Large intestine (tissue), 3 donors: ENCODE data around the gene MRPS24. TPM values are rescaled to one million over a fixed set of nuclear protein-coding genes. Genes with fewer than 3 reads are reported as not detected.
"Not testable (repeated sequence)": the region's sequence is repeated elsewhere in the genome, so short reads cannot be mapped to it uniquely, and the experiment has no call there.

Source experiments
- DNase-seq, 2 donors: peaks; one replicate each; pipeline versions ENCODE4 v3.0.0 to v3.0.0-alpha.2; 2013
- H3K27ac ChIP-seq: one replicate; pipeline ENCODE4 v1.5.1; 2013; ENCODE audit warnings: low read length
- H3K27me3 ChIP-seq: 2 replicates; pipeline ENCODE4 v1.6.1; 2013; ENCODE audit warnings: low read length; ENCODE audit not compliant: control insufficient read depth, insufficient read depth
- H3K36me3 ChIP-seq: 2 replicates; pipeline ENCODE4 v1.6.1; 2013; ENCODE audit warnings: low read length; ENCODE audit not compliant: control insufficient read depth, insufficient read depth
- H3K4me1 ChIP-seq: one replicate; pipeline ENCODE4 v1.6.1; 2013; ENCODE audit warnings: low read length; ENCODE audit not compliant: control insufficient read depth, insufficient read depth
- H3K4me3 ChIP-seq: one replicate; pipeline ENCODE4 v1.5.1; 2013; ENCODE audit warnings: low read length
- H3K9me3 ChIP-seq: one replicate; pipeline ENCODE4 v1.6.1; 2013; ENCODE audit warnings: mild to moderate bottlenecking, low read depth, low read length, moderate library complexity; ENCODE audit not compliant: control insufficient read depth
- WGBS: methylation state at CpG from one replicate; pipeline ENCODE4 v1.1.5; 2013; ENCODE audit warnings: low lambda C conversion rate; ENCODE audit not compliant: insufficient coverage; 5-methylcytosine and 5-hydroxymethylcytosine counted together
- polyA plus RNA-seq: library from polyadenylated mRNA; unstranded; fragments of 120-200 nt; gene quantifications from one replicate; pipeline ENCODE4 v1.2.1, GENCODE V29; 2013

Gene MRPS24
- polyA plus RNA-seq, 1 donor = 83.9 TPM

- Histone ChIP-seq H3K27ac (no peak overlapping the region), H3K27me3 (no peaks in the 10 kb centered on the region), H3K9me3 (no peaks in the 10 kb centered on the region), H3K4me3 (no peak overlapping the region), H3K4me1 (peaks cover 11% of the 10 kb centered on the region), H3K36me3 (peaks cover 13% of the 10 kb centered on the region)
- no peak for DNase-seq
- 83% methylated on average over 1 of the region's 5 CpGs for WGBS
Observed at GRCh38 chr7:43902542-43903054, 33.3 kb upstream of the MRPS24 start.

GRCh38 chr7:43898571-43898970 lies 29.3 kb upstream of the MRPS24 start:
- not testable (repeated sequence) for DNase-seq, H3K4me3 ChIP-seq, H3K27me3 ChIP-seq, H3K4me1 ChIP-seq, H3K27ac ChIP-seq, H3K9me3 ChIP-seq
- WGBS = no CpG with 5 or more reads among the region's 2 CpGs
- H3K36me3 ChIP-seq = peaks cover 15% of the 10 kb centered on the region

- Histone ChIP-seq H3K36me3 (peaks cover 2% of the 10 kb centered on the region), H3K27ac (no peak overlapping the region), H3K9me3 (no peaks in the 10 kb centered on the region), H3K4me1 (no peaks in the 10 kb centered on the region), H3K27me3 (no peaks in the 10 kb centered on the region), H3K4me3 (no peak overlapping the region)
- DNase-seq = no peak
- WGBS = no CpG with 5 or more reads among the region's 8 CpGs
Observed at GRCh38 chr7:43895847-43896415, 26.6 kb upstream of the MRPS24 start.

GRCh38 chr7:43891069-43891955 lies 22.0 kb upstream of the MRPS24 start:
- Histone ChIP-seq H3K27me3 (no peaks in the 10 kb centered on the region), H3K4me3 (no peak overlapping the region), H3K27ac (no peak overlapping the region), H3K36me3 (peaks cover 9% of the 10 kb centered on the region), H3K4me1 (no peaks in the 10 kb centered on the region), H3K9me3 (no peaks in the 10 kb centered on the region)
- no peak for DNase-seq
- 63% methylated on average over 2 of the region's 12 CpGs for WGBS

GRCh38 chr7:43890468-43890867 lies 21.2 kb upstream of the MRPS24 start:
- no CpG with 5 or more reads among the region's 6 CpGs for WGBS
- no peak for DNase-seq
- no peak overlapping the region for H3K27ac ChIP-seq
- no peaks in the 10 kb centered on the region for H3K4me1 ChIP-seq
- no peaks in the 10 kb centered on the region for H3K9me3 ChIP-seq
- H3K4me3 ChIP-seq = no peak overlapping the region
- H3K36me3 ChIP-seq = peaks cover 16% of the 10 kb centered on the region
- H3K27me3 ChIP-seq = no peaks in the 10 kb centered on the region

- Histone ChIP-seq H3K9me3 (no peaks in the 10 kb centered on the region), H3K36me3 (peaks cover 22% of the 10 kb centered on the region), H3K27ac (no peak overlapping the region), H3K27me3 (no peaks in the 10 kb centered on the region), H3K4me1 (no peaks in the 10 kb centered on the region), H3K4me3 (no peak overlapping the region)
- no peak for DNase-seq
- 80% methylated on average over 1 of the region's 7 CpGs for WGBS
Observed at GRCh38 chr7:43888993-43889945, 20.0 kb upstream of the MRPS24 start.

- H3K4me3 ChIP-seq = no peak overlapping the region
- DNase-seq = no peak
- no peak overlapping the region for H3K27ac ChIP-seq
- no peaks in the 10 kb centered on the region for H3K4me1 ChIP-seq
- WGBS = 100% methylated on average over 1 of the region's 4 CpGs
- no peaks in the 10 kb centered on the region for H3K9me3 ChIP-seq
- H3K36me3 ChIP-seq = peaks cover 55% of the 10 kb centered on the region
- H3K27me3 ChIP-seq = no peaks in the 10 kb centered on the region
Observed at GRCh38 chr7:43884617-43885016, 15.3 kb upstream of the MRPS24 start.

- DNase-seq = no peak
- Histone ChIP-seq H3K4me1 (no peaks in the 10 kb centered on the region), H3K27ac (no peak overlapping the region), H3K36me3 (peaks cover 58% of the 10 kb centered on the region), H3K27me3 (no peaks in the 10 kb centered on the region), H3K4me3 (no peak overlapping the region), H3K9me3 (no peaks in the 10 kb centered on the region)
- no CpG with 5 or more reads among the region's 4 CpGs for WGBS
Observed at GRCh38 chr7:43884209-43884608, 14.9 kb upstream of the MRPS24 start.

- no peak overlapping the region for H3K27ac ChIP-seq
- H3K9me3 ChIP-seq = no peaks in the 10 kb centered on the region
- H3K36me3 ChIP-seq = peaks cover 82% of the 10 kb centered on the region
- 100% methylated on average over 1 of the region's 5 CpGs for WGBS
- H3K27me3 ChIP-seq = no peaks in the 10 kb centered on the region
- no peak for DNase-seq
- no peak overlapping the region for H3K4me3 ChIP-seq
- H3K4me1 ChIP-seq = no peaks in the 10 kb centered on the region
Observed at GRCh38 chr7:43880596-43880995, 11.3 kb upstream of the MRPS24 start.

- Histone ChIP-seq H3K36me3 (peaks cover 83% of the 10 kb centered on the region), H3K4me1 (no peaks in the 10 kb centered on the region), H3K27ac (no peak overlapping the region), H3K4me3 (no peak overlapping the region), H3K27me3 (no peaks in the 10 kb centered on the region), H3K9me3 (no peaks in the 10 kb centered on the region)
- DNase-seq = no peak
- no CpG with 5 or more reads among the region's 2 CpGs for WGBS
Observed at GRCh38 chr7:43879477-43879876, 10.2 kb upstream of the MRPS24 start.
